ENCODE measurements around the gene FGF3.
"Not testable (repeated sequence)": the region's sequence is repeated elsewhere in the genome, so short reads cannot be mapped to it uniquely, and the experiment has no call there.

FGF3 gene

DNA sequence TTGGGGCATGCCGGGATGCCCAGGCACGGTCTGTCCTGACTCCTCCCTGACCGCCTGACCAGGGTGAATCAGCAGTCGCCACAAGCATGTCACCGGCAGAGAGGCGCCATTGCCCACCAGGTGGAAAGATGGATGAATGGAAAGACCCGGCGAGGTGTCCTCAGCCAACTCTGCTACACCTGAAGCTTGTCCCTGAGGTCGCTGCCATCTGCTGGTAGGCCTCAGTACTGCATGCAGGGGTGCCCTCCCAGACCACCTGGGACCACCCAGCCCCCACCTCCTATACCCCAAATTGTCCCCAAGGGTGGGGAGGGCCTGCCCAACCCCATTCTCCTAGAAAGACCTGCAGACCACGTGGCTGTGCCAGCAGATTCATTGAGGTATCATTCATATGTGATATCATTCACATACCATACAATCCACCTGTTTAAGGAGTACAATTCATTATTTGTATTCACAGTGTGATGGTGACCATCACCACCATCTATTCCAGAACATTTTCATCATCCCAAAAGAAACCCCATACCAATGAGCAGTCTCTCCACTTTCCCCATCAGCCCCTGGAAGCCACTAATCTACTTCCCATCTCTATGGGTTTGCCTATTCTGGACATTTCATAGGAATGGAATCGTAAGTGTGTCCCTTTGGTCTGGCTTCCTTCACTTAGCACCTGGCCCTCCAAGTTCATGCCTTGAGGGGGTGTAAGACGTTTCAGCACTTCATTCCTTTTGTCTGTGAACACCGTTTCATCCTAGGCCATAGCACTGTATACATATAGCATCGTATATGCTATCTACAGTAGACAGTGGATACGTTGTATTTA, 17.5 kb downstream of the FGF3 start:
- peak; percentile 2 for DNase-seq

DNA sequence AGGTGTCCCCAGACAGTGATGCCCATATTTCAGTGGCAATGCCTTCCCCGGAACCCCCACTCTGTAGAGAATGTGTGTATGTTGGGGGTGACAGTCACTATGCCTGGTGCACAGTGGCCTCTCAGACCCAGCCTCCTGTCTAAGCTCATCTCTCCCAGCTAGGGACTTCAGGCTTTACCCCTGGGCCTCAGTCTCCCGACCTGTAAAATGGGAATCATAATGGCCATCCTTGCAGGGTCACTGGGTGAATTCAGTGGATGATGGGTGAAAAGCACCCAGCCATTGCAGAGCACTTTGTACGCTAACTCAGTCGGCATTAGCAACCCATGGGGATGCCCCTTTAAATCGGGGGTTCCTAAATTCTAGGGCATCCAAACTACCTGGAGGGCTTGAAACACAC, 18.9 kb downstream of the FGF3 start:
- no peak for DNase-seq

DNA sequence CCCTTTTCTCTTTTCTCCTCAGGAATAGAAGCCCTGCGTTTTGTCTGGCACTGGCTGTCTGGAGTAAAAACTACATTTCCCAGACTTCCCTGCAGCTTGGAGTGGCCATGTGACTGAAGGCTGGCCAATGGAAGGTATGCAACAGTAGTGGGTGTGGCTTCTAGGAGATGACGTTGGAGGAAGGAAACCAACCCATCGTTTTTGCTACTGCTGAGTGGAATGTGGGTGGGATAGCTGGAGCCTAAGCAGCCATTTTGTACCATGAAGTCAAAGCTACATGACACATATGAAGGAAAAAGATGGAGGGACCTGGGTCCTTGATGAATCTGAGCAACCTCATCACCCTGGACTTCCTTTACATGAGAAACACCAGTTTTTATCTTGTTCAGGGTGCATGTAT, 19.6 kb downstream of the FGF3 start:
- DNase-seq = no peak

DNA sequence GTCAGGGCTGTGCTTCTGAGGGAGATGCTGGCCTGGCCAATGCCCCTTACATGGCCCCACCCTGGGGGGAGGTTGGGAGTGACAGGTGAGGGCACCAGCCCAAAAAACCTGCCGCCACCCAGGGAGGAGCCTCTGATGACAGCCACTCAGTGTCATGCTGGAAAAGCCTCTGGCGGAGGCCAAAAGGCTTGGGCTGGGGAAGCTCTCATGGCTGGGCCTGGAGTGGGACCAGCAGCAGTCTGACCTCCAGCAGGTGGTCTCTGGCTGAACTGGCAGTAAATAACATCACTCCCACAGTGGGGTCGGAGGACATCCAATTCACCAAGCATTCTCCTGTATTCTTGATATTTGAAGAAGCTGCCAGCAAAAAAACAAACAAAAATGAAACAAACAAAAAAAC, 20.1 kb downstream of the FGF3 start:
- DNase-seq = no peak

DNA sequence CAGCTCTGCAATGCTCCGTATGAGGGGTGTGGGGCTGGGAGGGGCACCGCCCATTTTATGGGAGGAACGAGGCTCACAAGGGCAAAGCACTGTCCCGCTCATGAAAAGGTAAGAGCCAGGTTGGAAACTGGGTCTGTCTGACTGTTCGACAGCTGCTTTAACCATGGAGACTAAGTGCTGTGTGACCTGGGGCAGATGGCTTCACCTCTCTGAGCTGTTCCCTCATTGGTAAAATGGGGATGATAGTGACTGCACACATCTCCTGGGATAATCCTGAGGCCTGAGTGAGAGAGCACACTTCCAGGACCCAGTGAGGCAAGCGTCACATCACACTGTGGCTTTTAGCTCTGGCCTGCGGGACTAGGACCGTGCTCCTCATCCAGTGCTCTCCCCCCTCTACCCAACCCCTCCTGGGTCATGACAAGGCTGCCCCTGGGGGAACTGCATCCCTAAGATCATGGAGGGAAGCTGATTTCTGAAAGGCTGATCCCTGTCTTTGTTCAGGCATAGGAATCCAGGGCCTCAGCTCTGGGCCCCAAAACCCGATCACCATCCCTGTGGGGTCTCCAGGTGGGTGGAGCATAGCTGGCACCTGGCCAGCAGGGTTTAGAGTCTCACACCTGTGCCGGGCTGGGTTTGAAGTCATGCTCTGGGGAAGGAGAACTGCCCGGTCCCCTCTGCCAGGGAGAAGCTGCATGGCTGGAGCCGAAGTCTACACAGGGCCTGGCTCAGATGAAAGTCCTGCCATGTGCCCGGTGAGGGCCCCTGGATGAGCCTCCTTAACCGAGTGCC, 21.3 kb downstream of the FGF3 start:
- DNase-seq = no peak

DNA sequence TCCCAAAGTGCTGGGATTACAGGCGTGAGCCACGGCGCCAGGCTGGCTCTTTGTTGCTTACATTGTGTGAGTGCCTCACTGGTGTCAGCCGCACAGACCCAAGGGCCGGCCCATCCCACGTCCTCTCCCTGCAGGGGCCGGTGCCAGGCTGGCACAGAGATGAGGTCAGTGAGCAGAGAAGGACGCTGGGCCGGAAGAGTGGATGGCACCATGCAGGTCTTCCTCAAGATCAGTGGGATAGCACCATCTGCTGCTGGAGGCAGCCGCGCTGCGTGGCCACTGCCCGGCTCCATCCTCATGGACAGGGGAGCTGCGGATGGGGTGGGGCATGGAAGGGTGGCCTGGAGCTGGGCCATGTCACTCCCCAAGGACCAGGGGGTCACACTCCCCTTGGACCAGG, 22.1 kb downstream of the FGF3 start:
- DNase-seq = no peak

DNA sequence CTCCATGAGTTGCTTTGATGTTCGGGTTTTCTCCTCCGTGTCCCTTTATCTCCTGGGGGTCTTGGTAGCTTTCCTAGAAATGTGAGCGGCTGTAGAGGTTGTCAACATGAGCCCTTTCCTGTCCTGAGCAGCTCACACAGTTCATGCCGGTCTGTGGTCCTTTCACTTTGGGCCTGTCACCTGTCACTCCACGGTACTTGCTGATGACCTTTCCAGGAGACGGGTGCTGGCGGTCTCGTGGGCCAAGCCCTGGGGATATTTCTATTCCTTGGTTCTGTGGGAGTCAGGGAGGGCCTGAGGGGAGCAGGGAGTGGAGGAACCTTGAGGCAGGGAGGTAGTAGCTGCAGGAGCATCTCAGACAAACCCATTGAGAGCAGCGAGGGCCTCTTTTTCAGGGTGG, 23.2 kb downstream of the FGF3 start:
- DNase-seq = no peak

DNA sequence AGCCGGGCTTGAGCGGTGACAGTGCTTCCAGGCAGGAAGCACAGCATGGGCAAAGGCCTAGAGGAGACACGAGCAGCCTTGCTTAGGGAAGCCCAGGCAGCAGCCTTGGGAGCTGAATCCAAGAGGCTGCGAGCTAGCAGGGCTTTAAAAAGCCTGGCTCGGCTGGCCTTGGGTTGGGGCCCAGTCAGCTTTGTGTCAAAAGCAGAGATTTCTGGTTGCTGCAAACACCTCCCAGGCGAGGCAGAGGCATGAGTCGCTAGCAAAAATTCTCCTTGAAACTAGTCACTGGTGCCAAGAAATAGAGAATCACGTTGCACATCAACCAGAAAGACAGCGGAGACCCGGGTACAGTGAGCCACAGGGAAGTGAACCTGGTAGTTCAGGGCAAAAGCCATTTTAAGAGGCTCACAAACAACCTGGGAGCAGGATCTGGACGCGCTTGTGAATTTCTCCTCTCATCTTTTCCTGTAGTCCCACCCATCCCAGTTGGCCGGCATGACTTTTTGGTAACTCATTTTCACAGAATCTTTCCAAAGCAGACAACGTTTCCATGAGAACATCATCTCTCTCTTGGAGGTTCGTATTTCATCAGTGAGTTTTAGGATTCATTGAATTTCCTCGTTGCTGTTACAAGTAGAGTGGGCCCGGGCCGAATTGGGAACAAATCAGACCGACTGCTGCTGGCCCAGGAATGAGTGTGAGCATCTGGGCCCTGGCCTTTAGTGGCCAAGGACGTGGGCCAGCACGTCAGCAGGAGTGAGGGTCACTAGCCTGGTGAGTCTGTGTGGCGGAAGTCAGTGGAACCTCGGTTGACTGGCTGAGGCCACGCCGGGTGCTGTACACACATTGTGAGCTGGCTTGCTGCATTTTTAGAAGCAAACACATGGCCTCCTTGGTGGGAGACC, 27.7 kb downstream of the FGF3 start:
- no peak for DNase-seq

DNA sequence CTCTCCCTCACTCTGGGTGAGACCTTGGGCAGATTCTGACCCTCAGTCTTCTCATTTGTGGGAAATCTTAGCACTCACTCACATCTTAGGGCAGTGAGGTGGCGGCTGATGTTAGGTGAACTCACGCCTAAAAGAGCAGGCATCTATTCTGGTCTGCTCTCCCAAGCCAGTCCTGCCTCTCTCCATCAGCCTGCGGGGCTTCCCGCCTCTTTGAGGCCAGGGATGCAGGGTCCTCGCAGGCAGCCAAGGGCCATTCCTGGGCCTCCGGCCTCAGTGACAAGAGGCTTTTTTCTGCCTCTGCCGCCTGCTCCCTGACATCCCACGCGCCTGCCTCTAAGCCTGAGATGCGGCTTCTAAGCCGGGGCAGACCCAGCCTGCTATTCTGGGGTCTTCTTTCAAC, 30.3 kb downstream of the FGF3 start:
- DNase-seq = no peak

DNA sequence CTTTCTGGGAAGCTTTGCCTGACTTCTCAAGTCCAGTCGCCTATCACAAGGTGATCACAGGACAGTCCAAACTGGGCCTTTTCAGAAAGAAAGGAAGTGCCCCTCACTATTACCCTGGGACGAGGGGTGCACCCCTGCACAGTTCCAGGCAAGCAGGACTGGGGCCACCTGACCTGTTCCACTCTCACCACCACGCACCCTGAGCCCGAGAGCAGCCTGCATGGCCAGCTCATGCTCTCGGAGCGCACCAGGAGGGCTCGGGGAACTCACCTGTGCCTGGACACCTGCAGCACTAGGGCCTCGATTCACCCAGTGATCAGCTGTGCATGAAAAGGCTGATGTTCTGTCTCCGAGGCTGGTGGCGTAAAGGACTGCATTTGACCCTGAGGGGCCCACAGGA, 31.3 kb downstream of the FGF3 start:
- no peak for DNase-seq

DNA sequence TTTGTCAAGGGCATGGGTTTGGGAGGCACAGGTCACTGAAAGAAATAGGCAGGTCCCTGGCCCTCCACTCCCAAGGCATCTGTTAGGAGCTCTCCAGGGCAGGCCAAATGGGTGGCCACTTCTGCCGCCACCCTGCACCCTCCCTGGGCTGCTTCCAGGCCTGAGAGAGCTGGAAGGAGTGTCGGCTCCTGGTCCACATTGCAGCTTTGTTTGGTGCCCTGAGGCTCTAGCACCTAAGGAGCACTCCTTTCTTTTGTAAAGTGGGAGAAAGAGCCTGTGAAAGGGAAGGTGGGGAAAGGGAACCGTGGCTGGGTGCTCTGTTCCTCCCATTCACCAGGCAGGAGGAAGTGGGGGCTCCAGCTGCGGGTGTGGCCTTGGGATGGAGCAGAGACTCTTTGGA, 31.8 kb downstream of the FGF3 start:
- no peak for DNase-seq

DNA sequence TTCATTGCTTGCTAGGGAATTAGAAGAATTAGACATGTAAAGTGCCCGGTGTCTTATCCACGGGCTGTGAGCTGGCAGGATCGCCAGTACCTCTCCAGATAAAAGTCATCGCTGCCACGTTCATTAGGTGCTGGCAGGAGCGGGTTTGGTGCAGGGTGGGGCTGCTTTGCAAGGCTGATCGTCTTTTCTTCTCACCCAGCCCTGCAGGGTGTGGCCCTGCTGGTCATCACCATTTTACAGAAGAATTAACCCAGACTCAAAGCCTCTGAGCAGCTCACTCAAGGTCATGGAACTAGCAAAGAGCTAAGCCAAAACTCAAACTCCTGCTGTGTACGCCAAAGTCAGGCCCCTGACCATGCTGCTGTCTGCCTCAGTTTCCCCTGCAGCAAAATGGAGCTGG, 38.0 kb downstream of the FGF3 start:
- no peak for DNase-seq

DNA sequence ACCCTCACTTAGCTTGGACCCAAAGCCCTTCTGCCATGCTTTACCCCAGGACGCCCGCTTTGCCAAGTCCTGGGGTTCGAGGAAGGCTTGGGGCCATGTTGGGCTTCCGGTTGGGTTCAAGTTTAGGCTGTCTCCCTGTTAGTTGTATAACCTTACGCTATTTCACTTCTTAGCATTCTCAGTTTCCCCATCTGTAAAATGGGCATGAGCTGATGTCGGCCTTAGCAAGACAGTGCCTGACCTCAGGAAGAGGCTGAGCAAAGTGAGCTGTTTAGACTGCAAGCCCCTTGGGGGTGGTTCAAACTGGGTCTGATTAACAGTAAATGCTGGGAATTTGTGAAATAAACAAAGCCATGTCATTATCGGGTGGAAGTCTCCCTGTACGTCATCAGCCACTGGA, 40.8 kb downstream of the FGF3 start:
- no peak for DNase-seq

DNA sequence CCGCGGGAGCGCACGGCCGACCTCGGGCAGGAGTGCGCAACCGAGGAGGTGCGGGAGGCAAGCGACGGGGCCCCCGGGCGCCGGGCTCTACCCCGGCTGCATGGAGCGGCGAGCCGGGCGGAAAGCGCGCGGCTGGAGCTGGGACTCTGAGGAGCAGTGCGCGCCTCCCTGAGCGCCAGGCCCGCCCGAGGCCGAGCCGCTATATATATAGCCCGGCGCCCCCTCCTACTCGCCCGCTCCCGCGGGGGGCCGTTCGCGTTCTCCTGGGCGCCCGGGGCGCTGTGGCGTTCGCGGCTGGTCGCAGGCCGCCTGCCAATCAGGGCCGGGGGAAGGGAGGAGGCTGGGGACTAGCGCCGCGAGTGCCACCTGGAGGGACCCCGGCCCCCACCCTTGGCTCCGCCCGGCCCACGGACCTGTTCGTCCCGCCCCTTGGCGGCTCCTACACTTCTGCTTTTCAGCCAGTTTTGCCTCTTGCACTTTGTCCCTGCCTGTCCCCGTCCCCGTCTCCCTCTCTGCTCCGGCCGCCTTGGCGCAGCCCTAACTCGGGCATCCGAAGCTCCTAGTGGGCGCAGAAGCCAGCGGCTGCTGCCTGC, 44.0 kb downstream of the FGF3 start, which contains the start of gene FGF4:
Gene FGF4, minus strand, starts transcription at position 179 of the 593 bp plus-strand sequence. CDS start 257 bp downstream, outside the sequence.
- DNase-seq = no peak

DNA sequence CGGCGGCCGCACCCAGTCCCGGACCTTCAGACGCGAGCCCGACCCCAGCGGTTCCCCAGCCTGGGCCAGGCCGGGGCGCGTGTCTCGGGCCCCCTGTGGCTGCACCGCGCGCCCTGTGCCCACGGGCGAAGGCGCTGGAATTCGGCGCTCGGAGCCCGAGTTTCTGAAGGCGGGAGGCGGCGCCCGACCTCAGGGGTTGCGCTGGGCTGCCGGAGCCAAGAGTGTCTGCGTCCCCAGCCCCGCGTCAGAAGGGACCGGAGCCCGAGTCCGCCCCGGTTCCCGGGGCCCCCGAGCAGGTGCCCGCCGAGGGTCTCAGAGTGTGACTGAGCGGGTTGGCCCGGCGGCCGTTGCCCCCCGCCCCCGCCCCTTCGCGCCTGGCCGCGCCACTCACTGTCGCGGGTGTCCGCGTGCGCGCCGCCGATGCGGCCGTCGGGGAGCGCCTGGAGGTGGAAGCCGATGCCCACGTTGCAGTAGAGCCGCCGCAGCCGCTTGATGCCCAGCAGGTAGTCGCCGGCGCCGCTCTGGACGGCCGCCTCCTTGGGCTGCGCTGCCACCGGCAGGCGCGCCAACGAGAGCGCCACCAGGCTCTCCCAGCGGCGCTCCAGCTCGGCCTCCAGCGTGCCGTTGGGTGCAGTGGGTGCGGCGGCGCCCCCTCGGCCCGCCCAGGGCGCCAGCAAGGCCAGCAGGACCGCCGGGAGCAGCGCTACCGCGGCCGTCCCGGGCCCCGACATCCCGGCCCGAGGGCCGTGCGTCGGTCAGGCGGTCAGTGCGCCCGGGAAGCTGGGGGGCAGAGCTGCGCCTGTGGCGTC, 44.7 kb downstream of the FGF3 start:
- DNase-seq = no peak

DNA sequence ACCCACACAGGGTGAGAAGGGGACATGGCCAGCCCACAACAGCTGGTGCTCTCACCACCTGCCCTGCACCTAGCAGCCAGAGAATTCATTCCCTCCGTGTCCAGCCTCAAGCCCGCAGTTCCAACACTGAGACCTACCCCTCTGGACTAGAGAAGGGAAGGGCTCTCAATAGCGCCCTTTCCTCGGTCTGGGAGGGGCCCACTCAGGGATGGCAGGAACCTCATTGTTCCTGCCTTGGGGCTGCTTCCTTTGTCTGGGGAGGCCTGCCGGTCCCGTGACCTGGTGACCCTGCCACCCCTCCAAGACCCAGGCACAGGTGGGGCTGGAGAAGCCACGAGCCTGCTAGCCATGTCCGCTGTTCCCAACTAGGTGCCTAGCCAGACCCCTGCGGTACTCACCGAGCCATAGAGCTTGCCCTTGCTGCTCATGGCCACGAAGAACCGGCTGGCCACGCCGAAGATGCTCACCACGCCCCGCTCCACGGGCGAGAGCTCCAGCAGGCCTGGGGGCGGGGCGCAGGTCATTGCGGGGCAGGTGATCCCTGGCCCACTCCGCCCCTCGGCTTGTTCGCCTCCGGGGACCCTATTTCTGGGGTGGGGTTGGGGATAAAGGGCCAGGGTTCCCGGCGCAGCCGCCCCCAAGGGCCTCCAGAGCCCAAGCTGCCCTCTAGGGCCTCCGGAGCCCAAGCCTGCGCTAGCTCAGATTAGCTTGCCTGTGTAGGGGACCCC, 45.4 kb downstream of the FGF3 start:
- DNase-seq = no peak

DNA sequence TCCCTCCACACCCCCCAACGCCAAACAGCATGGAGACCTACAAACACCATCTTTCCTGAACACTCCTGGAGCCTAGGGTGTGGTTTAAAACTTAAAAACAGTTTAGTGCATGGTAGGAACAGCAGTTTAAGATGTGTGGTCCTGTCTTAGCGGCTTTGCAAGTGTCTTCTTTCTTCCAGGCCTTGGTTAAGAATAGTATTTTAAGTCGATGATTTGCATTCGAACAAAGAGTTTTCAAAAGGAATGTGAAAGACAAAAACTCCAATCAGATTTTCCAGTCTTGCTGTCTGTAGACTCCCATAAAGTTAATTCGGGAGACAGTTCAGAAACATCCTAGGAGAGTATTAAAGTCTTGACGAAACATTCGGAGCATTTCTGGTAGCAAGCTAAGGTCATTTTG, 47.8 kb downstream of the FGF3 start:
- no peak for DNase-seq

DNA sequence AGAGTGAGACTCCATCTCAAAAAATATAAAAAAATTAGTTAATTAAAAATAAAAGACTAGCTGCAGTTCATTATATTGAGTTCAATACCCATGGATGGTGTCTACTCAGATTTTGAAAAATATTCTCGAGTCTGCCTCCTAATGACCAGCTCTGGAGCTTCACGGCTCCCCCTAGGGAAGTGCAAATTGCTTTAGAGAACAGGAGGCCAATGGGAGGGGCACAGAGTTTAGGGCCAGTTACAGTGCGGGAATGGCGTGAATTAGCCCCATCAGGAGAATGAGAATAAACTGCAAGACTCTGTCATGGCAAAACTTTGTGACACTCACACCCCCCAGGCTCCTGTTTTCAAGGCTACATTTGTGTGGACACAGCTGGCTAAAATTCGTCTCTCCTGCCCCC, 48.7 kb downstream of the FGF3 start:
- no peak for DNase-seq

DNA sequence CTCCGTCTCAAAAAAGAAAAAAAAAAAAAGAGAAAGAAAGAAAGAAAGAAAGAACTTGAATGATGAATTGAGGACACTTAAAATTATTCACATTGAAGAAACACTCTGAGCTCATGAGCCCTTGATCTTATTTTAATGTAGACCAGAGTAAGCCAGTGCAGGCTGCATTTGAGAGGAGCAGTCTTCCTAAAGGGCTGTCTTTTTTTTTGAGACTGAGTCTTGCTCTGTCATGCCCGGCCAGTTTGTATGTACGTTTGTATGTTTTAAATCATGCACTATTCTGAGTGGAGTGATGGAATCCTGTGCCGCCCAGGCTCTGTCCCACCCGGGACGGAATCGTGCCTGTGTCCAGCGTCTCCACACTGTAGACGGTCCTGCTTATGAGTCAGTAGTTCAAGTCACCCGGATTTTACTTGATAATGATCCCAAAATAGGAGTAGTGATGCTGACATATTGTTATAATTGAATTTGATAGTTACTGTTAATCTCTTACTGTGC, 53.7 kb downstream of the FGF3 start:
- no peak for DNase-seq

DNA sequence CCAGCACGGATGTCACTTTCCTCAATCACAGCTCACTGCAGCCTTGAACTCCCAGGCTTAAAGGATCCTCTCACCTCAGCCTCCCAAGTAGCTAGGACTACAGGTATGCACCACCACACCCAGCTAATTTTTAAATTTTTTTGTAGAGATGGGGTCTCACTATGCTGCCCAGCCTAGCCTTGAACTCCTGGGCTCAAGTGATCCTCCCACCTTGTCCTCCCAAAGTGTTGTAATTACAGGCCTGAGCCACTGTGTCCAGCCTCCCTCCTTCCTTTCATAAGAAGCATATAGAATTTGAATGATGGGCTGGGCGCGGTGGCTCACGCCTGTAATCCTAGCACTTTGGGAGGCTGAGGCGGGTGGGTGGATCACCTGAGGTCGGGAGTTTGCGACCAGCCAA, 54.3 kb downstream of the FGF3 start:
- not testable (repeated sequence) for DNase-seq

DNA sequence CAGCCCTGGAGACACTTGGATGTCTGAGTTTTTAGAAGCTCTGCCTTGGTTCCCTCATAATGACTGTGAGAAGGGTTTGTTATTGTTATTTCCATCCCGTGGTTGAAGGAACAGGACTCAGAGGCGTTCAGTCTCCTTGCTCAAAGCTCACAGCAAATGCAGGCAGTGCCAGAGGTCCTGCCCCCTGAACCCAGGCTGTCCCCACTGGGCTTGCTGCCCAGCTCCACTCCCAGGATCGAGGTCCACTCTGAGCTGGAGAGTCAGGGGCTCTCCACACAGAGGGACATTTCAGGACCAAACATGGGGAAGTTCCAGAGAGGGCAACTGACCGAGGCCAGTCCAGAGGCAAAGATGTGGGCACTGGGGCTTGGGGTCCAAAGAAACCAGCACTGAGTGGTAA, 58.9 kb downstream of the FGF3 start:
- no peak for DNase-seq

All from stimulated activated naive CD4-positive, alpha-beta T cell treated with Interleukin-2 at 50 U/mL for 16 hours (primary cell).